Ovary (tissue), 3 donors: Measurements from ENCODE around the gene FAM53C.

Experiments
- CTCF ChIP-seq, 3 donors: fragments of 450-650 bp in 2 of 3; fragments of 200-600 bp in 1 of 3; IDR thresholded peaks; one replicate each; pipeline versions ENCODE4 v1.5.1 to v1.8.0; 2016 to 2022; ENCODE audit warnings: antibody characterized with exemption in 3 of 3, mild to moderate bottlenecking in 1 of 3
- POLR2A ChIP-seq: fragments of 450-650 bp; IDR thresholded peaks from one replicate; pipeline ENCODE4 v1.6.1; 2017; ENCODE audit warnings: antibody characterized with exemption, mild to moderate bottlenecking, moderate library complexity
- donor health status: DM: no; HTN: no; CAD: no.

- no peak for TF ChIP-seq POLR2A
- TF ChIP-seq CTCF (IDR thresholded peaks at IDR 0.05): no peak
These were observed 1.4 kb downstream of the FAM53C start for GRCh38 chr5:138339464-138339863.
